DND-41 (cell line): Measurements from ENCODE around the gene HMGXB3.
A peak's percentile ranks its signal among the peaks of the same experiment; 100 is the strongest.

ENCODE experiments used
- ATAC-seq: fragments of 200-7000 bp; cut with Tn5 transposase; 3 replicates; pipeline ENCODE4 v1.9.1; 2021; ENCODE audit warnings: low read depth; ENCODE audit not compliant: insufficient read depth
- DNase-seq: peaks from one replicate; pipeline ENCODE4 v3.0.0-alpha.2; 2020
- H2AFZ ChIP-seq: 2 replicates; pipeline ENCODE4 v1.6.0; 2012; ENCODE audit warnings: low read depth, low read length
- H3K27ac ChIP-seq: 2 replicates; pipeline ENCODE4 v1.5.1; 2012; ENCODE audit warnings: low read length, inconsistent platforms
- H3K27me3 ChIP-seq: fragments of 200-600 bp; sonication (generic); 2 replicates; pipeline ENCODE4 v1.6.0; 2012; ENCODE audit warnings: low read length, mild to moderate bottlenecking, inconsistent platforms; ENCODE audit not compliant: insufficient read depth, poor library complexity
- H3K36me3 ChIP-seq: 2 replicates; pipeline ENCODE4 v1.5.1; 2012; ENCODE audit warnings: low read length, inconsistent platforms; ENCODE audit not compliant: insufficient read depth
- H3K4me1 ChIP-seq: 2 replicates; pipeline ENCODE4 v1.5.1; 2012; ENCODE audit warnings: mild to moderate bottlenecking, low read length; ENCODE audit not compliant: insufficient read depth
- H3K4me2 ChIP-seq: 2 replicates; pipeline ENCODE4 v1.6.0; 2012; ENCODE audit warnings: mild to moderate bottlenecking, moderate library complexity, low read length, inconsistent platforms; ENCODE audit not compliant: insufficient read depth
- H3K4me3 ChIP-seq, 2 experiments: fragments of 200-600 bp in 1 of 2; shearing (Covaris generic) in 1 of 2; 2 replicates each; pipeline ENCODE4 v1.5.1; 2012 to 2016; ENCODE audit warnings: inconsistent platforms in 2 of 2, low read length in 2 of 2, mild to moderate bottlenecking in 2 of 2, low read depth in 1 of 2, moderate library complexity in 1 of 2
- H3K79me2 ChIP-seq: 2 replicates; pipeline ENCODE4 v1.6.0; 2012; ENCODE audit warnings: low read length, inconsistent platforms; ENCODE audit not compliant: insufficient read depth
- H3K9ac ChIP-seq: 2 replicates; pipeline ENCODE4 v1.6.0; 2012; ENCODE audit warnings: low read depth, mild to moderate bottlenecking, inconsistent platforms, low read length, moderate library complexity
- H3K9me3 ChIP-seq: 2 replicates; pipeline ENCODE4 v1.5.1; 2012; ENCODE audit warnings: low read length, moderate library complexity, mild to moderate bottlenecking, inconsistent platforms; ENCODE audit not compliant: insufficient read depth, severe bottlenecking
- H4K20me1 ChIP-seq: 2 replicates; pipeline ENCODE4 v1.6.0; 2012; ENCODE audit warnings: low read length; ENCODE audit not compliant: insufficient read depth
- EZH2 ChIP-seq: IDR thresholded peaks from 3 replicates; pipeline ENCODE4 v1.6.1; 2012; ENCODE audit warnings: borderline replicate concordance, low read depth, mild to moderate bottlenecking, moderate library complexity, low read length, inconsistent platforms; ENCODE audit not compliant: severe bottlenecking
- TF ChIP-seq, protein P1 (sequence below): IDR thresholded peaks from 2 replicates; pipeline ENCODE4 v1.5.1; 2012; ENCODE audit warnings: borderline replicate concordance, low read length, moderate library complexity, mild to moderate bottlenecking; ENCODE audit not compliant: poor library complexity, severe bottlenecking; ENCODE audit errors: extremely low read depth

HMGXB3 gene

DNA sequence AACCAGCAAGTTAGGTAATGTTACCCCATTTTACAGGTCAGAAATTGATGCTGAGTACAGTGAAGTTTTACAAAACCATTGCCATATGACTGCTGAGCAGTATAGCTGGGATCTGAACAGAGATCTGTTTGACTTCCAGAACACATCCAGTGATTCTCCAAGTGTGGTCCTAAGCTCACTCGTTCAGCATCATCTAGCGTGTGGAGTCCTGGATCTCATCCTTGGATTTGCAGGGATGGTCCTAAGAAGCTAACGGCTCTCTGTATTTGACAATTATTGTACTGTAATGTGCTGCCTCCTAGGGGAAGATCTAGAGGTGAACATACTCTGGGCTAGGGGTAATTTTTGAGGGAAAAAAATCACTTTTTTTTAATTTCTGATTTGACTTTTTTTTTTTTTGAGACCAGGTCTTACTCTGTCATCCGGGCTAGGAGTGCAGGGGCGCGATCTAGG, 38.6 kb upstream of the HMGXB3 start:
- no peak for DNase-seq
- H3K9me3 ChIP-seq: no peaks in the 10 kb centered on the region
- ATAC-seq: no peak
- peaks cover 26% of the 10 kb centered on the region for H3K4me1 ChIP-seq
- H3K27me3 ChIP-seq: no peaks in the 10 kb centered on the region
- peak overlapping the region; percentile 79; the same call in 1 of the 2 replicates for H3K9ac ChIP-seq
- H3K36me3 ChIP-seq: no peaks in the 10 kb centered on the region
- H4K20me1 ChIP-seq: no peaks in the 10 kb centered on the region; the same call in 1 of the 2 replicates
- TF ChIP-seq, protein P1, sequence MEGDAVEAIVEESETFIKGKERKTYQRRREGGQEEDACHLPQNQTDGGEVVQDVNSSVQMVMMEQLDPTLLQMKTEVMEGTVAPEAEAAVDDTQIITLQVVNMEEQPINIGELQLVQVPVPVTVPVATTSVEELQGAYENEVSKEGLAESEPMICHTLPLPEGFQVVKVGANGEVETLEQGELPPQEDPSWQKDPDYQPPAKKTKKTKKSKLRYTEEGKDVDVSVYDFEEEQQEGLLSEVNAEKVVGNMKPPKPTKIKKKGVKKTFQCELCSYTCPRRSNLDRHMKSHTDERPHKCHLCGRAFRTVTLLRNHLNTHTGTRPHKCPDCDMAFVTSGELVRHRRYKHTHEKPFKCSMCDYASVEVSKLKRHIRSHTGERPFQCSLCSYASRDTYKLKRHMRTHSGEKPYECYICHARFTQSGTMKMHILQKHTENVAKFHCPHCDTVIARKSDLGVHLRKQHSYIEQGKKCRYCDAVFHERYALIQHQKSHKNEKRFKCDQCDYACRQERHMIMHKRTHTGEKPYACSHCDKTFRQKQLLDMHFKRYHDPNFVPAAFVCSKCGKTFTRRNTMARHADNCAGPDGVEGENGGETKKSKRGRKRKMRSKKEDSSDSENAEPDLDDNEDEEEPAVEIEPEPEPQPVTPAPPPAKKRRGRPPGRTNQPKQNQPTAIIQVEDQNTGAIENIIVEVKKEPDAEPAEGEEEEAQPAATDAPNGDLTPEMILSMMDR: peak; percentile 36
- no peak for TF ChIP-seq EZH2
- peak overlapping the region; percentile 92 for H3K4me2 ChIP-seq
- H3K27ac ChIP-seq: no peak overlapping the region
- H2AFZ ChIP-seq: no peak overlapping the region
- peaks cover 15% of the 10 kb centered on the region for H3K79me2 ChIP-seq
- H3K4me3 ChIP-seq: peak overlapping the region in 1 of 2 experiments; percentile 70; a peak in 2 of 4 replicates

GRCh38 chr5:149962601-149963300, 37.8 kb upstream of the HMGXB3 start:
- TF ChIP-seq, protein P1: no peak
- no peak for TF ChIP-seq EZH2
- Histone ChIP-seq H3K36me3 (no peaks in the 10 kb centered on the region), H3K9me3 (no peaks in the 10 kb centered on the region), H2AFZ (no peak overlapping the region), H3K9ac (no peak overlapping the region), H3K4me3 (no peak overlapping the region), H3K79me2 (peaks cover 20% of the 10 kb centered on the region), H4K20me1 (no peaks in the 10 kb centered on the region; the same call in 1 of the 2 replicates), H3K4me1 (peaks cover 26% of the 10 kb centered on the region), H3K27me3 (no peaks in the 10 kb centered on the region), H3K4me2 (peak overlapping the region; percentile 92), H3K27ac (no peak overlapping the region)
- no peak for ATAC-seq
- no peak for DNase-seq

DNA sequence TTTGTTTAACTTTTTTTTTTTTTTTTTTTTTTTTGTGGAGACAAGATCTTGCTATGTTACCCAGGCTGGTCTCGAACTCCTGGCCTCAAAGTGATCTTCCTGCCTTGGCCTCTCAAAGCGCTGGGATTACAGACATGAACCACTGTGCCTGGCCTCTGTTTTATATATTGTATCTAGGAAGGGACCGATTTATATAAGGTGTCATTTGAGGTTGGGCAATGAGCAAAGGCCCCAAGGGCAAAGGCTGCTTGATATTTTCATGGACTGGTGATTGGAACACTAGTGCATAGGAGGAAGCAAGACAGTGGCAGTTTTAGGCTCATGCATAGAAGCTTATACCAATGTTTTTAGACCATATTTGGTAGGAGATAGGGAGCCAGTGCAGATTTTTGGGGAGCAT, 36.8 kb upstream of the HMGXB3 start:
- Histone ChIP-seq H3K9ac (no peak overlapping the region), H3K4me3 (no peak overlapping the region)
- ATAC-seq: no peak

More for the DNA sequence above, 36.8 kb upstream of the HMGXB3 start:
- DNase-seq: no peak
- Histone ChIP-seq H3K27ac (no peak overlapping the region), H3K36me3 (no peaks in the 10 kb centered on the region), H3K79me2 (peaks cover 20% of the 10 kb centered on the region), H3K4me1 (peaks cover 26% of the 10 kb centered on the region), H3K9me3 (no peaks in the 10 kb centered on the region), H3K4me2 (no peak overlapping the region), H3K27me3 (no peaks in the 10 kb centered on the region), H2AFZ (no peak overlapping the region), H4K20me1 (no peaks in the 10 kb centered on the region; the same call in 1 of the 2 replicates)
- TF ChIP-seq EZH2: no peak
- TF ChIP-seq, protein P1: no peak
